Uterus (tissue), 4 donors: ENCODE results near the gene MEF2A. TPM values are rescaled to one million over a fixed set of nuclear protein-coding genes. Genes with fewer than 3 reads are reported as not detected.

Experiments
- DNase-seq, 2 donors: peaks; one replicate each; pipeline ENCODE4 v3.0.0-alpha.2; 2019 to 2020
- H3K27ac ChIP-seq, 2 donors: fragments of 200-600 bp; sonication (generic); 1 replicate in 1 of 2; 2 replicates in 1 of 2; pipeline ENCODE4 v1.5.1; 2016 to 2018
- H3K27me3 ChIP-seq, 2 donors: fragments of 200-600 bp; sonication (generic); one replicate each; pipeline ENCODE4 v1.5.1; 2018 to 2019; ENCODE audit warnings: control low read depth in 1 of 2
- H3K36me3 ChIP-seq, 2 donors: fragments of 200-600 bp; sonication (generic); one replicate each; pipeline ENCODE4 v1.5.1; 2019; ENCODE audit warnings: control low read depth in 1 of 2
- H3K4me1 ChIP-seq, 2 donors: fragments of 200-600 bp; sonication (generic); one replicate each; pipeline ENCODE4 v1.5.1; 2018 to 2019; ENCODE audit warnings: control low read depth in 1 of 2
- H3K4me3 ChIP-seq, 2 donors: fragments of 200-600 bp; sonication (generic); 1 replicate in 1 of 2; 2 replicates in 1 of 2; pipeline ENCODE4 v1.5.1; 2018 to 2019; ENCODE audit warnings: mild to moderate bottlenecking in 1 of 2
- H3K9me3 ChIP-seq, 2 donors: fragments of 200-600 bp; sonication (generic); one replicate each; pipeline ENCODE4 v1.5.1; 2019; ENCODE audit warnings: control low read depth in 1 of 2
- CTCF ChIP-seq, 4 experiments: fragments of 200-600 bp in 2 of 4; fragments of 450-650 bp in 2 of 4; sonication (generic) in 2 of 4; IDR thresholded peaks; one replicate each; pipeline ENCODE4 v1.5.1; 2016 to 2019; ENCODE audit warnings: antibody characterized with exemption in 4 of 4, mild to moderate bottlenecking in 2 of 4, moderate library complexity in 1 of 4
- POLR2A ChIP-seq, 2 donors: fragments of 450-650 bp; IDR thresholded peaks; one replicate each; pipeline ENCODE4 v1.6.1; 2016; ENCODE audit warnings: antibody characterized with exemption in 2 of 2, mild to moderate bottlenecking in 1 of 2, moderate library complexity in 1 of 2
- intact Hi-C: fragments of 100-400 bp; cut with DNase I; formaldehyde crosslinking; loops from one replicate; pipeline ENCODE4 v1.15.1; 2023; ENCODE audit warnings: low total_unique reads
- total RNA-seq, 4 donors: library from RNA; depleted of rRNA in 3 of 4; stranded (reverse); fragments of >200 nt in 3 of 4; gene quantifications; one replicate each; pipeline versions ENCODE4 v1.1.0 to v1.2.4, GENCODE V29; 2014 to 2023
- donor health status: DM: yes; HTN: yes; CAD: no.

The MEF2A gene
- total RNA-seq, 4 donors from 2014 or later = 78.6 to 138 (median 105) TPM

GRCh38 chr15:99736702-99737101 lies 170.9 kb downstream of the MEF2A start:
- H3K36me3 ChIP-seq = no peaks in the 10 kb centered on the region
- intact Hi-C loops = no loop called here

GRCh38 chr15:99738021-99738847 lies 172.4 kb downstream of the MEF2A start:
- Histone ChIP-seq H3K27me3 (no peaks in the 10 kb centered on the region), H3K36me3 (no peaks in the 10 kb centered on the region), H3K4me1 (no peaks in the 10 kb centered on the region), H3K9me3 (no peaks in the 10 kb centered on the region), H3K4me3 (no peak overlapping the region), H3K27ac (no peak overlapping the region)
- no peak for DNase-seq
- intact Hi-C loops = no loop called here
- TF ChIP-seq CTCF (IDR thresholded peaks at IDR 0.05) = no peak
- TF ChIP-seq POLR2A (IDR thresholded peaks at IDR 0.05) = no peak

More at GRCh38 chr15:99736702-99737101, 170.9 kb downstream of the MEF2A start:
- Histone ChIP-seq H3K4me3 (no peak overlapping the region), H3K27me3 (no peaks in the 10 kb centered on the region), H3K27ac (no peak overlapping the region), H3K9me3 (no peaks in the 10 kb centered on the region), H3K4me1 (no peaks in the 10 kb centered on the region)
- TF ChIP-seq CTCF (IDR thresholded peaks at IDR 0.05) = no peak
- no peak for TF ChIP-seq POLR2A (IDR thresholded peaks at IDR 0.05)
- DNase-seq = no peak

GRCh38 chr15:99741835-99742234 lies 176.1 kb downstream of the MEF2A start:
- no peaks in the 10 kb centered on the region for H3K36me3 ChIP-seq
- H3K4me3 ChIP-seq = no peak overlapping the region
- H3K4me1 ChIP-seq = no peaks in the 10 kb centered on the region
- no peak overlapping the region for H3K27ac ChIP-seq
- no peaks in the 10 kb centered on the region for H3K27me3 ChIP-seq
- H3K9me3 ChIP-seq = no peaks in the 10 kb centered on the region
- TF ChIP-seq CTCF (IDR thresholded peaks at IDR 0.05) (no peak), POLR2A (IDR thresholded peaks at IDR 0.05) (no peak)
- intact Hi-C loops = no loop called here
- DNase-seq = no peak

GRCh38 chr15:99744142-99744541 lies 178.4 kb downstream of the MEF2A start:
- Histone ChIP-seq H3K36me3 (no peaks in the 10 kb centered on the region), H3K9me3 (no peaks in the 10 kb centered on the region), H3K27ac (no peak overlapping the region), H3K4me3 (no peak overlapping the region), H3K27me3 (no peaks in the 10 kb centered on the region), H3K4me1 (no peaks in the 10 kb centered on the region)
- intact Hi-C loops = no loop called here
- no peak for DNase-seq
- TF ChIP-seq CTCF (IDR thresholded peaks at IDR 0.05) (no peak), POLR2A (IDR thresholded peaks at IDR 0.05) (no peak)

GRCh38 chr15:99745370-99746086 lies 179.7 kb downstream of the MEF2A start:
- Histone ChIP-seq H3K4me3 (no peak overlapping the region), H3K36me3 (no peaks in the 10 kb centered on the region), H3K27ac (no peak overlapping the region), H3K27me3 (no peaks in the 10 kb centered on the region), H3K9me3 (no peaks in the 10 kb centered on the region), H3K4me1 (no peaks in the 10 kb centered on the region)
- no peak for DNase-seq
- intact Hi-C loops = no loop called here
- TF ChIP-seq CTCF (IDR thresholded peaks at IDR 0.05) = no peak
- TF ChIP-seq POLR2A (IDR thresholded peaks at IDR 0.05) = no peak
